ENCODE data around the gene PDCD6IP.

The PDCD6IP gene

GRCh38 chr3:33889394-33890039 is 91.1 kb downstream of the PDCD6IP start:
- TF ChIP-seq, protein P1, sequence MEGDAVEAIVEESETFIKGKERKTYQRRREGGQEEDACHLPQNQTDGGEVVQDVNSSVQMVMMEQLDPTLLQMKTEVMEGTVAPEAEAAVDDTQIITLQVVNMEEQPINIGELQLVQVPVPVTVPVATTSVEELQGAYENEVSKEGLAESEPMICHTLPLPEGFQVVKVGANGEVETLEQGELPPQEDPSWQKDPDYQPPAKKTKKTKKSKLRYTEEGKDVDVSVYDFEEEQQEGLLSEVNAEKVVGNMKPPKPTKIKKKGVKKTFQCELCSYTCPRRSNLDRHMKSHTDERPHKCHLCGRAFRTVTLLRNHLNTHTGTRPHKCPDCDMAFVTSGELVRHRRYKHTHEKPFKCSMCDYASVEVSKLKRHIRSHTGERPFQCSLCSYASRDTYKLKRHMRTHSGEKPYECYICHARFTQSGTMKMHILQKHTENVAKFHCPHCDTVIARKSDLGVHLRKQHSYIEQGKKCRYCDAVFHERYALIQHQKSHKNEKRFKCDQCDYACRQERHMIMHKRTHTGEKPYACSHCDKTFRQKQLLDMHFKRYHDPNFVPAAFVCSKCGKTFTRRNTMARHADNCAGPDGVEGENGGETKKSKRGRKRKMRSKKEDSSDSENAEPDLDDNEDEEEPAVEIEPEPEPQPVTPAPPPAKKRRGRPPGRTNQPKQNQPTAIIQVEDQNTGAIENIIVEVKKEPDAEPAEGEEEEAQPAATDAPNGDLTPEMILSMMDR (IDR thresholded peaks at IDR 0.05; ENCODE audit: low read depth, low read length, missing control alignments), result no peak
- Histone ChIP-seq H3K36me3 (replicated peaks) (no peaks in the 10 kb centered on the region), H3K4me3 (ENCODE audit: low read depth, low read length) (no peak overlapping the region), H3K27me3 (replicated peaks) (no peaks in the 10 kb centered on the region), H3K27ac (no peak overlapping the region)
- peak; percentile 21 for DNase-seq
- in situ Hi-C loops (cut with HindIII; ENCODE audit: low pct_ligation_motif_present, low sequenced_read_pairs), result no loop called here

- no peak overlapping the region for H3K27ac ChIP-seq
- in situ Hi-C loops (cut with HindIII; ENCODE audit: low pct_ligation_motif_present, low sequenced_read_pairs), result no loop called here
- no peaks in the 10 kb centered on the region for H3K27me3 ChIP-seq (replicated peaks)
Observed at GRCh38 chr3:33892655-33893054, 94.2 kb downstream of the PDCD6IP start.

GRCh38 chr3:33895658-33896057 is 97.2 kb downstream of the PDCD6IP start:
- no peaks in the 10 kb centered on the region for H3K27me3 ChIP-seq (replicated peaks)
- in situ Hi-C loops (cut with HindIII; ENCODE audit: low pct_ligation_motif_present, low sequenced_read_pairs), result no loop called here
- no peak for DNase-seq
- no peak overlapping the region for H3K27ac ChIP-seq
- TF ChIP-seq, protein P1 (IDR thresholded peaks at IDR 0.05; ENCODE audit: low read depth, low read length, missing control alignments), result no peak
- H3K36me3 ChIP-seq (replicated peaks), result no peaks in the 10 kb centered on the region
- no peak overlapping the region for H3K4me3 ChIP-seq (ENCODE audit: low read depth, low read length)

More at GRCh38 chr3:33892655-33893054, 94.2 kb downstream of the PDCD6IP start:
- no peak for DNase-seq
- Histone ChIP-seq H3K4me3 (ENCODE audit: low read depth, low read length) (no peak overlapping the region), H3K36me3 (replicated peaks) (no peaks in the 10 kb centered on the region)
- TF ChIP-seq, protein P1 (IDR thresholded peaks at IDR 0.05; ENCODE audit: low read depth, low read length, missing control alignments), result no peak

DNA sequence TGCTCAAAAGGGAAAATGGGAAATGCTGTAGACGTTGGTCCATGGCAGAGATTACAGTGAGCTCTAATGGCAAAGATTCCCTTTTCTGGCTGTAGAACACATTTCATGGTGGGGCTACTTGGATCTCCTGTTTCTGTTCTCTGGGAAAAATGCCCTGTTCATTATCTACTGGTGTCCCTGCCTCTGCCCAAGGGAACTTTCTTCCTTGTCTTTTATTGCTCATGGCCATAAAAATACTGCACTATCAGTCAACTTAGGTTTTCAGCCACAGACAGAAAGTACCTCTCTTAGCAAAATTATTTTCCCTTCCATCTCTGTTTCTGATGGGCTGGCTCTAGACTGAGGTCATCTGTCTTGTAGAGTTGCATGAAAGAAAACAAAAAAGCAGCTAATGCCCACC is 98.9 kb downstream of the PDCD6IP start:
- H3K27ac ChIP-seq, result no peak overlapping the region
- TF ChIP-seq, protein P1 (IDR thresholded peaks at IDR 0.05; ENCODE audit: low read depth, low read length, missing control alignments), result no peak
- in situ Hi-C loops (cut with HindIII; ENCODE audit: low pct_ligation_motif_present, low sequenced_read_pairs), result no loop called here
- no peaks in the 10 kb centered on the region for H3K36me3 ChIP-seq (replicated peaks)
- H3K4me3 ChIP-seq (ENCODE audit: low read depth, low read length), result no peak overlapping the region
- DNase-seq, result no peak
- H3K27me3 ChIP-seq (replicated peaks), result no peaks in the 10 kb centered on the region

DNA sequence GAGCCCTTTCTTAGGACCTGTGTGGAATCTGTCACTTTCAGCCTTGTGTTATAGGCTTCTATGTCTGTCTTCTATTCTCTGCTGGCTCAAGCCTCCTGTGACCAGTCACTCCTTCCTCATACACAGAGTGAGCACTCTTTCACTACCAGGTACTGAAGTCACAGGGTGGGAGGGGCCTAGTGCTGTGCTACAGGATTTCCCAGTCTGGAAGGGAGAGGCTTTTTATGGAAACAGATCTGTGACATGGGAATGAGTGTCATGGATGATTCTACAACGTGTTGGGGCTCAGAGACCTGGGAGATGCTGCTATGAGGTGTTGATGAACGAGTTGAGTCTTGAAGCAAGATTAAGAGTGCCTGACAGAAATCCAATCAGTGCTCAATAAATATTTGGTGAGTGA is 100.5 kb downstream of the PDCD6IP start:
- TF ChIP-seq, protein P1 (IDR thresholded peaks at IDR 0.05; ENCODE audit: low read depth, low read length, missing control alignments), result no peak
- H3K27ac ChIP-seq, result no peak overlapping the region
- H3K27me3 ChIP-seq (replicated peaks), result no peaks in the 10 kb centered on the region
- H3K36me3 ChIP-seq (replicated peaks), result no peaks in the 10 kb centered on the region
- DNase-seq, result no peak
- in situ Hi-C loops (cut with HindIII; ENCODE audit: low pct_ligation_motif_present, low sequenced_read_pairs), result no loop called here
- no peak overlapping the region for H3K4me3 ChIP-seq (ENCODE audit: low read depth, low read length)

GRCh38 chr3:33900440-33900808 is 102.0 kb downstream of the PDCD6IP start:
- Histone ChIP-seq H3K27ac (no peak overlapping the region), H3K4me3 (ENCODE audit: low read depth, low read length) (no peak overlapping the region), H3K27me3 (replicated peaks) (no peaks in the 10 kb centered on the region), H3K36me3 (replicated peaks) (no peaks in the 10 kb centered on the region)
- TF ChIP-seq, protein P1 (IDR thresholded peaks at IDR 0.05; ENCODE audit: low read depth, low read length, missing control alignments), result no peak
- in situ Hi-C loops (cut with HindIII; ENCODE audit: low pct_ligation_motif_present, low sequenced_read_pairs), result no loop called here
- no peak for DNase-seq

Measured in brain microvascular endothelial cell (primary cell).